Left renal cortex interstitium (tissue), 4 donors: ENCODE data around the gene CCDC102A. TPM values are rescaled to one million over a fixed set of nuclear protein-coding genes. Genes with fewer than 3 reads are reported as not detected.
"Not testable (repeated sequence)": the region's sequence is repeated elsewhere in the genome, so short reads cannot be mapped to it uniquely, and the experiment has no call there.

Experiments used
- DNase-seq, 4 donors: peaks; one replicate each; pipeline ENCODE4 v3.0.0-alpha.2; 2013; ENCODE audit warnings: low read depth in 4 of 4, low spot score in 2 of 4, missing footprints in 1 of 4
- polyA plus RNA-seq, 4 donors: library from polyadenylated mRNA; unstranded; fragments of 120-200 nt; gene quantifications; one replicate each; pipeline ENCODE4 v1.2.1, GENCODE V29; 2013; ENCODE audit not compliant: insufficient read length in 4 of 4

CCDC102A gene
- polyA plus RNA-seq, 4 donors = 14.9 to 25.6 (median 18.6) TPM

- no peak for DNase-seq
These were observed 30.1 kb upstream of the CCDC102A start for GRCh38 chr16:57566436-57566835.

- DNase-seq = no peak
These were observed 29.1 kb upstream of the CCDC102A start for GRCh38 chr16:57565461-57565860.

DNA sequence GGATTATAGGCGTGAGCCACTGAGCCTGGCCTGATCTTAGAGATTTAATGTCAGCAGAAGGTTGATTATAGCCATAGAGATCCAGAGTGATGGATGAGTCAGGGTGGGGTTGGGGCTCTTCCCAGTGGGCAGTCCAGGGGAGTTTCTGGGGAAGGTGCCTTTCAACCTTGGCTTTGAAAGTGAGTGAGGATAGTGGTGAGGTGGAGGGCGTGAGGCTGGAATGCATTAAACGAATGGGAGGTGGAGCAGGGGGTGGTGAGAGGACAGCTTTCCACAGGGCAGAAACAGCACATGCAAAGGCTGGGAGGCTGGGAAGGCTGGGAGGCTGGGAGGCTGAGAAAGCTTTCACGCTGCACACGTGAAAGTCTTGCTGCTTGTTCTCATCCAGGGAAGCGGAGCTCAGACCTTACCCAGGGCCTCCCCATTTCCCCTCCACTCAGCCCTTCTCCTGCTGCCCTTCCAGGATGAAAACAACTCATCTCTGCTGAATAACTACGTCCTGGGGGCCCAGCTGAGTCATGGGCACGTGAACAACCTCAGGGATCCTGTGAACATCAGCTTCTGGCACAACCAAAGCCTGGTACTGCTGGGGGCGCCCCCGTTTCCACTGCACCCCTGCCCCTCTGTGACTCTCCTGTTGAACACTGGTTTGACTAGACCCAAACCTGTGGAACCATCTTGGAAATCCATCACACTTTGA lies 28.4 kb upstream of the CCDC102A start:
- DNase-seq = no peak

GRCh38 chr16:57563761-57564160 lies 27.4 kb upstream of the CCDC102A start:
- no peak for DNase-seq

GRCh38 chr16:57563487-57563750 lies 27.0 kb upstream of the CCDC102A start:
- DNase-seq = no peak

DNA sequence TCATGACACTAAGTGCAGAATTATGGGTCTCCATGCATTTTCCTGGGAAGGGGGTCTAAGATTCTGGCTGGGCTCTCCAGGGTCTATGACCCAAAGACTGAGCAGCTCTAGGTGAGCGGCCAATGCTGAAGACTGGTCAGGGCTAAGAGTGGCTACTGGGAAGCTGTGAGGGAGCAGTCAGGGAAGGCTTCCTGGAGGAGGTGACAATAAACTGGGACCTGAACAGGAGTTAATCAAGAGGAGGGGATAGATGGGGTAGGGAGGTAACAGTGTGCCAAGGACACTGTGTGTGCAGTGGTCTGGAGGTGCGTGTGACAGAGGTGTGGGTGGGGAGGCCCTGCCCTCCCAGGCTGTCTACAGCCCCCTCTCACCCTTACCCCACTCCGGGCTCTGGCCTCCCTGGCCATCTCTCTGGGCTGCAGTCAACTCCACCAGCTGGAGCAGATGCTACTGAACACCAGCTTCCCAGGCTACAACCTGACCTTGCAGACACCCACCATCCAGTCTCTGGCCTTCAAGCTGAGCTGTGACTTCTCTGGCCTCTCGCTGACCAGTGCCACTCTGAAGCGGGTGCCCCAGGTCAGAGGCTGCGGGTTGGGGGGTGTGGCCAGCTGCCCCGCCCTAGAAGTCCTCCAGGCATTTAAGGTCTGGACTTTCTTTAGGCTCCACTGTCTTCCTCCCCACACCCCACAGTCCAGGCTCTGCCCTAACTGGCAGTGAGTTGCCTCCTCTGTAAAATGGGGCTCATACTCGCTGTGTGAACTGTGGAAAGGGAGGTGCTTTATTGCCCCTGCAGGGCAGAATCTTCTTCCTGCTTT lies 26.5 kb upstream of the CCDC102A start:
- DNase-seq = no peak

DNA sequence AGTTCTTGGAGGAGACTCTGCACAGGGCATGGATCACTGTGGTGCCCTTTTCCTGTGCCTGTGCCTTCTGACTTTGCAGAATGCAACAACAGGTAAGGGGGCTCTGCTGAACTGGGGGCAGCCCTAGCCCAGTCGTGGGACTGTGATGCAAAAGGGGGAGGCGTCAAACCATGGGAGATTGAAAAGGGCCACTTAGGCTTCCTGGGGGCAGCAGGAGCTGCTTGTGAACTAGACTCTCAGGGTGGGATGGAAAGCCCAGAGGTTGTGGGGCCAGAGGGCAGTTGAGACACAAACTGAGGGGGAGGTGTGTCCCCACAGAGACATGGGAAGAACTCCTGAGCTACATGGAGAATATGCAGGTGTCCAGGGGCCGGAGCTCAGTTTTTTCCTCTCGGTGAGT lies 25.7 kb upstream of the CCDC102A start:
- DNase-seq = no peak

DNA sequence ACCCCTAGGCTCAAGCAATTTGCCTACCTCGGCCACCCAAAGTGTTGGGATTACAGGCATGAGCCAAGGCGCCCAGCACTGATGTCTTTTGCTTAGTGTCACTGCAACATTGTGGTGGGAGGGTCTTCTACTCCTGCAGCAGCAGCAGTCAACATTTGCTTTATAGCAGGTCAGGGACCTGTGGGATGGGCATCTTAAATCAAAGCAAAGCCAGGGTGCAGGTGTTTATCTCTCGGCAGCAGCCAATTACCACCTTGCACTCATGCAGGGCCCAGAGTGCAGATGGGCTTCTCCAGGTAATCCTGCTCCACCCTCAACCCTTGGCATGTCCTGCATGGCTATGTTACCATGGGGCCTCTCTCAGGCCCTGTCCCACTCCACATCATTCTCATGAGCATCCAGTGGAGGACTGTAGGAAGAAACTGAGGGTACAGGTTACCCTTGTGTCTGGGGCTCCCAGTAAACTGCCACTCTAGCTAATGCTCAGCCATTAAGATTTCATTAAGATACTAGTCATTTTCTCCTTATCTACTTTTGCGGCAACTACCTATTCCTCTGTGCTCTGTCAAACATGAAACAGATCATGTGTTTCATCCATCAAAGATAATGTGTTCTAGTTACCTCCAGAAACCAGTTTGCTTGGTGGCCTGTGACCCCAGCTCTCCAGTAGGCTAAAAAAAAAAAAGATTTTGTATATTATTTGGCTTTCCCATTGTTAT lies 22.9 kb upstream of the CCDC102A start:
- DNase-seq = no peak

DNA sequence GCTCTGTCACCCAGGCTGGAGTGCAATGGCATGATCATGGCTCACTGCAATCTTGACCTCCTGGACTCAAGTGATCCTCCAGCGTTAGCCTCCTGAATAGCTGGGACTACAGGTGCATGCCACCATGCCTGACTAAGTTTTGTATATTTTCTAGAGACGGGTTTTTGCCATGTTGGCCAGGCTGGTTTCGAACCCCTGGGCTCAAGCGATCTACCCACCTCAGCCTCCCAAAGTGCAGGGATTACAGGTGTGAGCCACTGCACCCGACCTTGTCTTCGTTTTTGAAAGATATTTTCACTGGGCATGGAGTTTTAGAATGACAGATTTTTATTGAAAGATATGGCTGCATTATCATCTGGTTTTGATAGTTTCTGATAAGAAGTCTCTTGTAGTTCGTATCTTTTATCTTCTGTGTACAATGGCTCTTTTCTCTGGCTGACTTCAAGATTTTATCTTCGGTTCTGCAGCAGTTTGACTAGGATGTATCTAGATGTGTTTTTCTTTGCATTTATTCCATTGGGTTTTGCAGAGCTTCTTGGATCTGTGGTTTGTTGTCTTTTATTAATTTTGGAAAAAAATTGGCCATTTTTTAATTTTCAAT lies 20.7 kb upstream of the CCDC102A start:
- DNase-seq = no peak

GRCh38 chr16:57555831-57556230 lies 19.5 kb upstream of the CCDC102A start:
- DNase-seq = no peak

GRCh38 chr16:57551057-57551456 lies 14.7 kb upstream of the CCDC102A start:
- no peak for DNase-seq

- no peak for DNase-seq
These were observed 13.4 kb upstream of the CCDC102A start for GRCh38 chr16:57549730-57550129.

GRCh38 chr16:57548408-57548807 lies 12.0 kb upstream of the CCDC102A start:
- no peak for DNase-seq

GRCh38 chr16:57547524-57547923 lies 11.2 kb upstream of the CCDC102A start:
- not testable (repeated sequence) for DNase-seq

GRCh38 chr16:57544124-57544653 lies 7.8 kb upstream of the CCDC102A start:
- no peak for DNase-seq

DNA sequence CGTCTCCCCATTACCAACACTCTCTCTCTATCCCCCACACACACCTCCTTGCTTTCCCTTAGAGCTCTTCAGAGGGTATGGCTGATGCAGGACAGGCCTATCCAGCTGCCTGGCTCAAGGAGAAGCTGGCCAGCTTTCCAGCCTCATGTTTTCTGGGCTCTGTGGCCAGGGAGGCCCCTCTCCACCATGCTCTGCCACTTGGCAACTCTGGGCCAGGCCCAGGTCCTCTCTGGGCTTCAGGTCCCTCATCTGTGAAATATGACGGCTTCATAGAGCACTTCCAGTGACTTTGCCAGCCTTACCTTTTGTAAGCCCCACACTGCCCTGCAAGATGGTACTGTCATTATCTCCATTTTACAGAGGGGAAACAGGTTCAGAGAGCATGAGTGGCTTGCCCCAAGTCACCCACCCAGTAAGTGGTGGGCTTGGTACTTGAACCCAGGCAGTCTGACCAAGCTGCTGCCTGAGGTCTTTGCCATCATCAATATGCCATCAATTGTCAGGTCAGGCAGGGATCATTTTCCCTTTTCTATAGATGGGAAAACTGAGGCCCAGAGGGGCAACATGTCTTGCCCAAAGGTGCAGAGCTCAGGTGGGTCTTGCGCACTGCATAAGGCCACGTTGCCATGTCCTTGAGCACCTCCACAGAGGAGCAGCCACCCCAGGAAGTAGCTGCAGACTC lies 5.5 kb upstream of the CCDC102A start:
- DNase-seq = no peak

DNA sequence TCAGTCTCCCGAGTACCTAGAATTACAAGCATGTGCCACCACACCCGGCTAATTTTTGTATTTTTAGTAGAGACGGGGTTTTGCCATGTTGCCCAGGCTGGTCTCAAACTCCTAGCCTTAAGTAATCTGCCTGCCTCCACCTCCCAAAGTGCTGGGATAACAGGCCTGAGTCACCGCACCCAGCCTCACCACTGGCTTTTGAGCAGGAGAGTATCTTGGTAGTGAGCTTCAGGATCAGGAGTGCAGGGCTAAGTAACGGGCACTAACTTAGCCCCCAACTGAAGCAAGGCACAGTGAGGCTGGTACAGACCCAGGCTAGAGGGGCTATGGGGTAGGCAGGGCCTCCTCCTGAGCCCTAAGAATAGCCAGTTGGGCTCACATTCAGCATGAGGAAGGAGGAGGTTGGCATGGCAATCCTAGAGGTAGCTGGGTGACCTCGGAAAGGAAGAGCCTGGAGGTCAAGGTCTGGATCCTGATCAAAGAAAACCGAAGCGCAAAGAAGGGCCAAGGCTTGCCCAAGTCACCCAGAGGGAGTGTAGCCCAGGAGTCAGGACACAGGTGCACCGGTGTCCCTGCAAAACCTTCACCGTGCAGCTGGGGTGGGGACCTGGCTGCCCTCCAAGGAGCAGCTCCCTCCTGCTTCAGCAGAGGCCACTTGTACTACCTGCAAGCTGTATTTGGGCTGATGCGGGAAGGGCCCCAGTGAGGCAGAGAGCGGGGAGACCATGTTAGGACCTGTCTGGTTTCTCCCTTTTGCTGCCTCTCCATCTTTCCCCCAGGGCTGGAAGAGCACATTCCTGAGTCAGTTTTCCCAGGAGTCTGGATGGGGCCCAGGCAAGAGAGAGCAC lies 4.8 kb upstream of the CCDC102A start:
- no peak for DNase-seq

GRCh38 chr16:57540387-57540786 lies 4.0 kb upstream of the CCDC102A start:
- no peak for DNase-seq

DNA sequence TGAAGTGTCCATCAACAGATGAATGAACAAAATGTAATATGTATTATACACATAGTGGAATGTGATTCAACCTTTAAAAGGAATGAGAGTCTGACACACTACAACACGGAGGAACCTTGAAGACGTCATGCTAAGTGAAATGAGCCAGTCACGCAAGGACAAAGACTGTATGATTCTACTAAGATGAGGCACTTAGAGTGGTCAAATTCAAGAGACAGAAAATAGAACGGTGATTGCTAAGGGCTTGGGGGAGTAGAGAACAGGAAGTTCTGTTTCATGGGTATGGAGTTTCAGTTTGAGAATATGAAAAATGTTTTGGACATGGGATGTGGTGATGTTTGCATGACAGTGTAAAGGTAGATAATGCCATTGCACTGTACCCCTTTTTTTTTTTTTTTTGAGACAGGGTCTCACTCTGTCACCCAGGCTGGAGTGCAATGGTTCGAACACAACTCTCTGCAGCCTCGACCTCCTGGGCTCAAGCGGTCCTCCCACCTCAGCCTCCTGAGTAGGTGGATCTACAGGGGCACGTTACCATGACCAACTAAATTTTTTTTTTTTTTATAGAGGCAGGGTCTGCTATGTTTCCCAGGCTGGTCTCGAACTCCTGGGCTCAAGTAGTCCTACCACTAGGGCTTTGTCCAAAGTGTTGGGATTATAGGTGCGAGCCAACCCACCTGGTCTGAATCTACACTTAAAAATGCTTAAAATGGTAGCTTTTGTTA lies 2.9 kb upstream of the CCDC102A start:
- no peak for DNase-seq
